NCI-H748 (cell line): ENCODE data around the gene PATL2.
"Not testable (repeated sequence)": the region's sequence is repeated elsewhere in the genome, so short reads cannot be mapped to it uniquely, and the experiment has no call there.

Experiments used
- DNase-seq: peaks from one replicate; lab custom pipeline; 2025; ENCODE audit not compliant: unreplicated experiment; lab: John Stamatoyannopoulos, UW

PATL2 gene

GRCh38 chr15:44654858-44655257 lies 56.3 kb downstream of the PATL2 start:
- no peak for DNase-seq

GRCh38 chr15:44647637-44648036 lies 63.5 kb downstream of the PATL2 start:
- no peak for DNase-seq

GRCh38 chr15:44647036-44647435 lies 64.1 kb downstream of the PATL2 start:
- DNase-seq, result no peak

- DNase-seq, result no peak
Measured at GRCh38 chr15:44646460-44646859, 64.7 kb downstream of the PATL2 start.

- no peak for DNase-seq
Measured at GRCh38 chr15:44641651-44642050, 69.5 kb downstream of the PATL2 start.

- no peak for DNase-seq
Measured at GRCh38 chr15:44636976-44637375, 74.1 kb downstream of the PATL2 start.

- DNase-seq, result no peak
Measured at GRCh38 chr15:44633603-44634002, 77.5 kb downstream of the PATL2 start.

GRCh38 chr15:44625286-44625685 lies 85.8 kb downstream of the PATL2 start:
- DNase-seq, result not testable (repeated sequence)

- DNase-seq, result no peak
Measured at GRCh38 chr15:44623178-44623577, 87.9 kb downstream of the PATL2 start.

GRCh38 chr15:44620081-44620480 lies 91.0 kb downstream of the PATL2 start:
- DNase-seq, result no peak

GRCh38 chr15:44616974-44617373 lies 94.1 kb downstream of the PATL2 start:
- DNase-seq, result no peak
